A549 (cell line): ENCODE data around the gene DARS1. TPM values are rescaled to one million over a fixed set of nuclear protein-coding genes. Genes with fewer than 3 reads are reported as not detected.

ENCODE experiments used
- ATAC-seq, 2 experiments: fragments of 200-7000 bp in 1 of 2; fragments of >200 bp in 1 of 2; cut with Nextera tagmentation in 1 of 2; cut with Tn5 transposase in 1 of 2; 3 replicates each; pipeline versions ENCODE4 v1.8.0 to v1.9.1; 2018 to 2020; ENCODE audit warnings: mild to moderate bottlenecking in 1 of 2, moderate library complexity in 1 of 2
- CTCF ChIA-PET: fragments of 300-600 bp; sonication (Branson Sonifier 250); formaldehyde crosslinking; extraction: SDS; loops from one replicate; lab custom pipeline; 2021; ENCODE audit warnings: antibody characterized with exemption, inconsistent platforms; lab: Yijun Ruan, JAX
- POLR2A ChIA-PET: fragments of 350-600 bp; formaldehyde crosslinking; extraction: SDS; loops from one replicate; lab custom pipeline; 2021; ENCODE audit warnings: antibody characterized with exemption, inconsistent platforms; lab: Yijun Ruan, JAX
- DNase-seq, 2 experiments: peaks; one replicate each; pipeline versions ENCODE4 v3.0.0 to v3.0.0-alpha.2; 2011 to 2016; ENCODE audit warnings: low read depth in 1 of 2, low spot score in 1 of 2
- FAIRE-seq: peaks from 2 replicates; lab custom pipeline; 2011; peaks lifted over from hg19 to GRCh38; lab: Jason Lieb, UNC
- H3K27ac ChIP-seq, 2 experiments: fragments of >200 bp; sonication (Bioruptor Twin); formaldehyde crosslinking; 3 replicates each; pipeline ENCODE4 v1.5.1; 2016 to 2017
- H3K4me1 ChIP-seq: fragments of >200 bp; sonication (Bioruptor Twin); formaldehyde crosslinking; 3 replicates; pipeline ENCODE4 v1.6.1; 2016
- H3K4me2 ChIP-seq: fragments of >200 bp; sonication (Bioruptor Twin); formaldehyde crosslinking; 3 replicates; pipeline ENCODE4 v1.6.1; 2016
- H3K4me3 ChIP-seq: fragments of >200 bp; sonication (Bioruptor Twin); formaldehyde crosslinking; 3 replicates; pipeline ENCODE4 v1.5.1; 2016
- H3K9me3 ChIP-seq: fragments of >200 bp; sonication (Bioruptor Twin); formaldehyde crosslinking; 3 replicates; pipeline ENCODE4 v1.6.1; 2016
- CBX2 ChIP-seq: fragments of 200-600 bp; sonication (generic); IDR thresholded peaks from 2 replicates; pipeline ENCODE4 v1.6.1; 2016; ENCODE audit warnings: low read depth, mild to moderate bottlenecking, borderline replicate concordance
- EHMT2 ChIP-seq: fragments of 200-600 bp; sonication (generic); IDR thresholded peaks from 2 replicates; pipeline ENCODE4 v1.6.1; 2016; ENCODE audit warnings: antibody characterized with exemption, low read depth, mild to moderate bottlenecking, moderate library complexity
- FOSB ChIP-seq: fragments of 250-450 bp; sonication (Bioruptor Pico); IDR thresholded peaks from 2 replicates; pipeline ENCODE4 v1.5.0; 2020; ENCODE audit warnings: mild to moderate bottlenecking, moderate library complexity
- FOSL2 ChIP-seq, 2 experiments: fragments of 450-650 bp in 1 of 2; fragments of >200 bp in 1 of 2; sonication (Bioruptor Twin) in 1 of 2; formaldehyde crosslinking; IDR thresholded peaks; 2 replicates each; pipeline versions ENCODE4 v1.5.0 to v1.6.1; 2016 to 2020; ENCODE audit warnings: mild to moderate bottlenecking in 1 of 2, moderate library complexity in 1 of 2
- GATA3 ChIP-seq: IDR thresholded peaks from 2 replicates; pipeline ENCODE4 v1.6.1; 2012; ENCODE audit warnings: borderline replicate concordance
- HDAC2 ChIP-seq: fragments of 200-600 bp; sonication (generic); IDR thresholded peaks from 2 replicates; pipeline ENCODE4 v1.6.1; 2016
- HES2 ChIP-seq: fragments of >200 bp; sonication (Bioruptor Twin); formaldehyde crosslinking; IDR thresholded peaks from 2 replicates; pipeline ENCODE4 v1.6.1; 2016
- HEYL ChIP-seq: fragments of 250-450 bp; sonication (Bioruptor Pico); IDR thresholded peaks from 2 replicates; pipeline ENCODE4 v1.8.0; 2021; ENCODE audit warnings: mild to moderate bottlenecking, moderate library complexity
- HOXB13 ChIP-seq: fragments of 250-450 bp; sonication (Bioruptor Pico); IDR thresholded peaks from 2 replicates; pipeline ENCODE4 v1.5.0; 2020; ENCODE audit warnings: low read depth, mild to moderate bottlenecking, moderate library complexity
- HOXB5 ChIP-seq: fragments of 250-450 bp; sonication (Bioruptor Pico); IDR thresholded peaks from 2 replicates; pipeline ENCODE4 v1.5.0; 2020; ENCODE audit warnings: mild to moderate bottlenecking, moderate library complexity
- JUN ChIP-seq, 2 experiments: fragments of >200 bp; sonication (Bioruptor Twin); formaldehyde crosslinking; IDR thresholded peaks; 2 replicates in 1 of 2; 3 replicates in 1 of 2; pipeline ENCODE4 v1.6.1; 2016 to 2017
- JUNB ChIP-seq: fragments of >200 bp; sonication (Bioruptor Twin); formaldehyde crosslinking; IDR thresholded peaks from 2 replicates; pipeline ENCODE4 v1.6.1; 2016
- KDM5A ChIP-seq: fragments of 200-600 bp; sonication (generic); IDR thresholded peaks from 2 replicates; pipeline ENCODE4 v1.6.1; 2016; ENCODE audit warnings: antibody characterized with exemption, mild to moderate bottlenecking
- MAFK ChIP-seq: fragments of 450-650 bp; IDR thresholded peaks from 2 replicates; pipeline ENCODE4 v1.6.1; 2014; ENCODE audit not compliant: partially characterized antibody
- MAX ChIP-seq: IDR thresholded peaks from 2 replicates; pipeline ENCODE4 v1.6.1; 2012
- MYC ChIP-seq: IDR thresholded peaks from 2 replicates; pipeline ENCODE4 v1.6.1; 2012; ENCODE audit warnings: mild to moderate bottlenecking, inconsistent platforms, low read length, improper control_type of control experiment, borderline replicate concordance
- NFE2L2 ChIP-seq: fragments of 150-350 bp; conservative IDR thresholded peaks from 2 replicates; pipeline ENCODE4 v1.6.1; 2014; ENCODE audit warnings: low read length
- NPAS2 ChIP-seq: fragments of 250-450 bp; sonication (Bioruptor Pico); IDR thresholded peaks from 2 replicates; pipeline ENCODE4 v1.8.0; 2022; ENCODE audit warnings: mild to moderate bottlenecking, moderate library complexity, borderline replicate concordance
- PBX3 ChIP-seq: IDR thresholded peaks from 2 replicates; pipeline ENCODE4 v1.6.1; 2012
- PHF8 ChIP-seq: fragments of 200-600 bp; sonication (generic); IDR thresholded peaks from 2 replicates; pipeline ENCODE4 v1.6.1; 2016; ENCODE audit warnings: low read depth, mild to moderate bottlenecking, antibody characterized with exemption, moderate library complexity, borderline replicate concordance
- POLR2AphosphoS2 ChIP-seq: conservative IDR thresholded peaks from 2 replicates; pipeline ENCODE4 v1.6.1; 2012; ENCODE audit warnings: low read length, improper control_type of control experiment, inconsistent platforms
- RAD21 ChIP-seq, 2 experiments: fragments of >200 bp in 1 of 2; sonication (Bioruptor Twin) in 1 of 2; formaldehyde crosslinking in 1 of 2; IDR thresholded peaks in 1 of 2; conservative IDR thresholded peaks in 1 of 2; 2 replicates in 1 of 2; 3 replicates in 1 of 2; pipeline ENCODE4 v1.6.1; 2012 to 2018; ENCODE audit warnings: inconsistent platforms in 1 of 2
- RARB ChIP-seq: fragments of 250-450 bp; sonication (Bioruptor Pico); IDR thresholded peaks from 2 replicates; pipeline ENCODE4 v1.8.0; 2021; ENCODE audit warnings: mild to moderate bottlenecking, moderate library complexity
- RCOR1 ChIP-seq: fragments of 150-350 bp; IDR thresholded peaks from 2 replicates; pipeline ENCODE4 v1.6.1; 2014; ENCODE audit warnings: antibody characterized with exemption, low read length, low read depth
- REST ChIP-seq: fragments of 200-600 bp; sonication (generic); IDR thresholded peaks from 2 replicates; pipeline ENCODE4 v1.6.1; 2016; ENCODE audit warnings: antibody characterized with exemption, mild to moderate bottlenecking, moderate library complexity
- SMC3 ChIP-seq: fragments of >200 bp; sonication (Bioruptor Twin); formaldehyde crosslinking; IDR thresholded peaks from 3 replicates; pipeline ENCODE4 v1.6.1; 2018; ENCODE audit warnings: inconsistent platforms
- SREBF2 ChIP-seq: fragments of 450-650 bp; IDR thresholded peaks from 2 replicates; pipeline ENCODE4 v1.6.1; 2014; ENCODE audit warnings: mild to moderate bottlenecking, moderate library complexity
- USF2 ChIP-seq: fragments of 450-650 bp; IDR thresholded peaks from 2 replicates; pipeline ENCODE4 v1.6.1; 2014; ENCODE audit warnings: antibody characterized with exemption
- ZFP36 ChIP-seq: fragments of 450-650 bp; IDR thresholded peaks from 2 replicates; pipeline ENCODE4 v1.6.1; 2014; ENCODE audit warnings: borderline replicate concordance; ENCODE audit not compliant: partially characterized antibody
- ZSCAN20 ChIP-seq: fragments of 250-450 bp; sonication (Bioruptor Pico); IDR thresholded peaks from 2 replicates; pipeline ENCODE4 v1.8.0; 2022; ENCODE audit warnings: mild to moderate bottlenecking, moderate library complexity
- WGBS: methylation state at CpG from one replicate; pipeline ENCODE4 v1.1.6; 2017; ENCODE audit errors: missing lambda C conversion rate; 5-methylcytosine and 5-hydroxymethylcytosine counted together
- polyA plus RNA-seq, 4 experiments: library from polyadenylated mRNA; depleted of rRNA in 3 of 4; stranded (reverse); fragments of >200 nt; fragmentation: RNase III in 1 of 4; extraction: RNeasy Plus Mini Kit Qiagen cat#74134 plus additional on column Dnase treatment in 1 of 4; gene quantifications; 2 replicates in 3 of 4; 3 replicates in 1 of 4; pipeline ENCODE4 v1.2.3, GENCODE V29; 2011 to 2017

DARS1 gene
- polyA plus RNA-seq, 2 of the 4 experiments (the other 2 are of a cell fraction): 83.8 to 130 TPM

GRCh38 chr2:136019825-136020224, 34.4 kb upstream of the DARS1 start:
- no peak for TF ChIP-seq USF2
- TF ChIP-seq HES2: no peak
- no peak for TF ChIP-seq PHF8
- TF ChIP-seq FOSL2 (IDR thresholded peaks at IDR 0.05): no peak
- no peak for TF ChIP-seq FOSL2 (CRISPR knock-in tag; IDR thresholded peaks at IDR 0.05)
- no peak for TF ChIP-seq JUN (IDR thresholded peaks at IDR 0.05)
- no peak for TF ChIP-seq POLR2AphosphoS2
- TF ChIP-seq ZSCAN20 (CRISPR knock-in tag): no peak
- no peak for TF ChIP-seq FOSB (CRISPR knock-in tag)
- TF ChIP-seq CBX2: no peak
- no peak for TF ChIP-seq RARB (CRISPR knock-in tag)
- TF ChIP-seq ZFP36: no peak
- no peak for TF ChIP-seq HOXB13 (CRISPR knock-in tag)
- no peak for TF ChIP-seq EHMT2
- no peak for TF ChIP-seq SREBF2
- no peak for TF ChIP-seq NFE2L2
- TF ChIP-seq MAX: no peak
- TF ChIP-seq MAFK: no peak
- TF ChIP-seq GATA3: no peak
- TF ChIP-seq, all 56 proteins: peak for 0
- H3K27ac ChIP-seq: no peak overlapping the region
- ATAC-seq: no peak
- ChIA-PET POLR2A (no interaction called here), CTCF (no interaction called here)
- no peak overlapping the region for H3K4me3 ChIP-seq
- no peak for FAIRE-seq
- H3K9me3 ChIP-seq: no peaks in the 10 kb centered on the region
- DNase-seq: no peak
- peaks cover 9% of the 10 kb centered on the region; the same call in 2 of the 3 replicates for H3K4me1 ChIP-seq
- 64% methylated on average over 8 of the region's 8 CpGs for WGBS
- H3K4me2 ChIP-seq: no peak overlapping the region

- ATAC-seq: no peak
- FAIRE-seq: no peak
- DNase-seq: no peak
- TF ChIP-seq MYC: no peak
- no peak for TF ChIP-seq HEYL (CRISPR knock-in tag)
- TF ChIP-seq PHF8: no peak
- TF ChIP-seq CBX2: no peak
- TF ChIP-seq JUN (IDR thresholded peaks at IDR 0.05): no peak
- no peak for TF ChIP-seq KDM5A
- no peak for TF ChIP-seq SMC3
- no peak for TF ChIP-seq HDAC2
- TF ChIP-seq PBX3: no peak
- no peak for TF ChIP-seq RAD21 (conservative IDR thresholded peaks at IDR 0.05 in 1 of 2, IDR thresholded peaks at IDR 0.05 in 1 of 2)
- TF ChIP-seq RCOR1: no peak
- TF ChIP-seq JUNB: no peak
- no peak for TF ChIP-seq HOXB5 (CRISPR knock-in tag)
- TF ChIP-seq REST: no peak
- no peak for TF ChIP-seq NPAS2 (CRISPR knock-in tag)
- no peak for TF ChIP-seq EHMT2
- no peak overlapping the region for H3K4me3 ChIP-seq
- WGBS: 57% methylated on average over 5 of the region's 5 CpGs
- ChIA-PET CTCF (no interaction called here), POLR2A (no interaction called here)
- H3K27ac ChIP-seq: no peak overlapping the region
- peaks cover 9% of the 10 kb centered on the region; the same call in 2 of the 3 replicates for H3K4me1 ChIP-seq
- no peak overlapping the region for H3K4me2 ChIP-seq
- H3K9me3 ChIP-seq: no peaks in the 10 kb centered on the region
Observed at GRCh38 chr2:136019306-136019705, 33.9 kb upstream of the DARS1 start.
